ENCODE results near the gene QRFP.
A peak's percentile ranks its signal among the peaks of the same experiment; 100 is the strongest.

QRFP gene

DNA sequence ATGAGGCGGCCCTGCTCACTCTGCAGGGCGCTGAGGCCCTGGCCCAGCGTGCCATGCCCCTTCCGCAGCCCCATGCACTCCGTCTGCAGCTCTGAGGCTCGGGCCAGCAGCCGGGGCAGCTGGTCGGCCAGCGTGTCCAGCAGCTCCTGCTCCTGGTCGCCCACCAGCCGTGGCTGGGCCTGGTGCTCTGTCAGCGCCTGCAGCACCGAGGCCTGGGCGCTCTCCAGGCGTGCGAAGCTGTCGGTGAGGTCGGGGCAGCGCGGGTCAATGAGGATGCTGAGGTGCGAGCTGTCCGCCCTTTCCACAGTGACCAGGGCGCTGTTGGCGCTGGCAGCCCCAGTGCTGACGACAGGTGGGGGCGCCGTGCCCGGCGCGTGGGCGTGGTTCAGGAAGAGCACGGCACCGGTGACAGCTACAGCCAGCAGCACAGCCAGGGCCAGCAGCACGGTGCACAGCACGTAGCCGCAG, 33.0 kb upstream of the QRFP start:
- TF ChIP-seq POLR2A (IDR thresholded peaks at IDR 0.05; ENCODE audit: low read depth, low read length): no peak
- DNase-seq (ENCODE audit: insufficient read length, low spot score) (no peak), FAIRE-seq (no peak)

DNA sequence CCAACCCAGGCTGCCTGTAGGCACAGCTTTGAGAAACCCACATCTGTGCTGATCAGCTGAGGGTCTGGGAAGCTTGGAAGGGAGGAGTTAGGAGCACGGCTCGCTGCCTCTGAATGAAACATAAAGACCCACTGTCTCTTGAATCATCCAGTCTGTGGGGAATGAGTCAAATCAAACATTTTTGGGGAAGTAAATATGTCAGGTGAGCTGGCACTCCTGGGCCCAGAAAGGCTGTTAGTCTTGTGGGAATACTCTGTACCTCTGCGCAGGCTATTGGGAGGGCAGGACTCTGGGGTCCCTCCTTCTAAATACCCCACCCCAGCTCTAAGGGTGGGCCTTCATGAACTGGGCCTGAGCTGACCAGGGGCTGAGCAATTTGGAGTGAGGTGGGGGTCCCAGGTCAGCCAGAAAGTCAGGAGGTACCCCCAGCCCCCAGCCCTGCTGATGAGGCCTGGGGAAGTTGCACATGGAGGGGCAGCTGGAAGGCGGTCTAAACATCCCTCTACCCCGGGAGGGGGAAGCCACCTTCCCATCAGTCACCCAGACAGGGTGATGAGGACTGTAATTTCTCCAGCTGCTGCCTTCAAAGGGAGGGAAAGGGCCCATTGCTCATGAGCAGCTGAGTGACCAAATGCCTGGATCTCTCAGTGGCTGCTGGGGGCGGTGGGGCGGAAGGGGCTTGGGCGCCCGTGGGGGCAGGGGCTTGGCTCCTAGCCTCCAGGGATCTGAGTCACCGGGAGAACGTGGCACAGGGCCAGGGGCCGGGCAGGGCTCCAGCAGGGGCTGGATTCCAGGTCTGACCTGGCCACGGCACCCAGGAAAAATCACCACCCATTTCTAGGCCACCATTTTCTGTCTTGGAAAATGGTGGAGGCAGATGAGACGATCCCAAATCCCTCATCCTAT, 31.6 kb upstream of the QRFP start:
- DNase-seq (ENCODE audit: insufficient read length, low spot score) (peak; percentile 49), FAIRE-seq (no peak)
- TF ChIP-seq POLR2A (IDR thresholded peaks at IDR 0.05; ENCODE audit: low read depth, low read length): no peak

DNA sequence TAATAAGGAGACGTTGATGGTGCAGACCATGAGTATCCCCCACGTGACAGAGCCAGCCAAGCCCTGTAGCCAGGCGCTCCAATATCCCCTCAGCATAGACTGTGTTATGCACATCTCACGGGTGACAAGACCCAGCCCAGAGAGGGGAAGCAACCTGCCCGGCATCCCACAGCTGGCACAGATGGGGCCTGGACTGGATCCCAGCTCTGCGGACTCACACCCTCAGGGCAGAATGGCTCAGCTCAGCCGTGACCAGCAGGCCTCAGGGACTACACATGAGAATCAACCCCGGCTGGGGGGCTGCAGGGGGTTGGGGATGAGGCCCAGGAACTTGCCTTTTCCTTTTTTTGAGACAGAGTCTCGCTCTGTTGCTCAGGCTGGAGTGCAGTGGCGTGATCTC, 30.7 kb upstream of the QRFP start:
- TF ChIP-seq POLR2A (IDR thresholded peaks at IDR 0.05; ENCODE audit: low read depth, low read length): no peak
- FAIRE-seq (no peak), DNase-seq (ENCODE audit: insufficient read length, low spot score) (no peak)

DNA sequence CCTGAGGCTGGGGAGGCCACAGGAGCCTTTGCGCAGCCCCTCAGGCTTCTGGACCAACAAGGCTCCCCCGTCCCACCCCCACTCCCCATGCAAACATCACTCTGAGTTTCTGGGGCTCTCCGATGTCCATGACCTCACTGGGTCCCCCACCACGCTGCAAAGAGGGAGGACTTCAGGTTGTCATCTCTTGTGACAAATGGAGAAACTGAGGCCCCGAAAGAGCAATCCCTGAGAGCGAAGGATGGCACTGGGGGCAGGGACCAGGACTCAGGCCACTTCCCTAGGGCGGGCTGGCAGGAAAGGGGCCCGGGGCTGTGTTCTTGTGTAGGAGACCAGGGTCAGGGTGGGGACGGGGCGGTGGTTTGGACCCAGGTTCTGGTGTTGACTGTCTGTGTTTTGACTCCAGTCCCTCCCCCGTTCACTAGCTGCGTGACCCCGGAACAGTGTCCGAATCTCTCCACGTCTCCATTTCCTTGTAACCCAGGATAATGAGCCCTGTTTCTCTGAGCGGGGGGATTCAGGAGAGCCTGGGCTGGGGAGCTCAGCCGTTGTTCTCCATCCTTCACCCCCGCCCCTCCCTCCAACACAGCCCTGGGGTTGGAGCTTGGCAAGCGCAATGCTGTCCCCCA, 28.6 kb upstream of the QRFP start:
- no peak for DNase-seq (ENCODE audit: insufficient read length, low spot score)
- TF ChIP-seq POLR2A (IDR thresholded peaks at IDR 0.05; ENCODE audit: low read depth, low read length): no peak

DNA sequence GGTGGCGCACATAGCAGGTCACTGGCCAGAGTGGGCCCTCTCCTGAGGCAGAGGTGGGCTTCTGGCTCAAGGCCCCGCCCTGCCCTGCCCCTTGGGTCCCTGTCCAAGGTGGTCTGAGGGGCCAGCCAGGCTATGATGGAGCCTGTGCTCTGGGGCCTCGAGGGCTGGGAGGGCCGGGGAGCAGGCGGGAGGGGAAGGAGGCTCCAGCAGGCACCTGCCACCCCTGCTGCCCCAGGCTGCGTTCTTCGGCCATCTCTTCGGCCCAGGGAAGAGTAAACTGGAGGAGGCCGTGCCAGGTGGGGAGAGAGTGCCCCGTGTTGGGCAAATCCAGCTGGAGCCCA, 27.8 kb upstream of the QRFP start:
- no peak for DNase-seq (ENCODE audit: insufficient read length, low spot score)
- no peak for FAIRE-seq
- TF ChIP-seq POLR2A (IDR thresholded peaks at IDR 0.05; ENCODE audit: low read depth, low read length): no peak

More for the DNA sequence above, 28.6 kb upstream of the QRFP start:
- no peak for FAIRE-seq

DNA sequence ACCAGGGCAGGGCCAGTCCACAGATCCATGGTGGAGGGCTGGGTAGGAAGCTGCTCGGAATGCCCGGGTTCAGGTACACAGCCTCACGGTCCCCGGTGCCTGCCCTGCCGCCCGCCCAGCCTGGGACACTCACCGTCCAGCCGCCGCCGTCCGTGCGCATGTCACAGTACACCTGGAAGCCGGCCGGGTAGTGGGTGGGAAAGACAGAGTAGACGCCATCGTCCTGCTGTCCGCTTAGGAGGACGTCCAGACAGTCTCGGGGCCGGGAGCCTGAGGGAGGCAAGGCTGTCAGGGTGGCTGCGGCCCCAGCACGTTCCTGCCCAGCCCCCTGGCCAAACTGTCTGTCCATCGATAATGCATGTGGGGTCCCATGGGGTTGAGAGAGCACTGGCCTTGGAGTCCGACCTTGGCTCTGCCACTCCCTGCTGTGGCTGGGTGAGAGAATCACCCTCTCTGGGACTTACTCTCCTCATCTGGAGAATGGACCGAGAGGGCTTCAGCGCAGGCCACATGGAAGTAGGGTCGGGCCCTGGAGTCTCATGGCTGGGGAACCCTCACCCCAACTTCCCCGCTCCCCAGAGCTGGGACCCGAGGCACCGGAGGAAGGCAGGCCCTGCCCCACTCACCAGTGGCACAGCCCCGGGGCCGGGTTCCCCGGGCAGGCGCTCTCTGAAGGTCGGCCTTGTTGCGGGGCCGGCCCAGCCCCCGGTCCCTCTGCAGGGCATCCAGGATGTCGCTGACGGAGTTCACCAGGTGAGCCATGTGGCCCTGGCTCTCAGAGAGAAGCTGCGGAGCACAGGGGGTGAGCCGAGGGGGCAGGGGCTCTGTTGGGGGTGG, 27.2 kb upstream of the QRFP start:
- no peak for TF ChIP-seq POLR2A (IDR thresholded peaks at IDR 0.05; ENCODE audit: low read depth, low read length)
- DNase-seq (ENCODE audit: insufficient read length, low spot score) (no peak), FAIRE-seq (no peak)

DNA sequence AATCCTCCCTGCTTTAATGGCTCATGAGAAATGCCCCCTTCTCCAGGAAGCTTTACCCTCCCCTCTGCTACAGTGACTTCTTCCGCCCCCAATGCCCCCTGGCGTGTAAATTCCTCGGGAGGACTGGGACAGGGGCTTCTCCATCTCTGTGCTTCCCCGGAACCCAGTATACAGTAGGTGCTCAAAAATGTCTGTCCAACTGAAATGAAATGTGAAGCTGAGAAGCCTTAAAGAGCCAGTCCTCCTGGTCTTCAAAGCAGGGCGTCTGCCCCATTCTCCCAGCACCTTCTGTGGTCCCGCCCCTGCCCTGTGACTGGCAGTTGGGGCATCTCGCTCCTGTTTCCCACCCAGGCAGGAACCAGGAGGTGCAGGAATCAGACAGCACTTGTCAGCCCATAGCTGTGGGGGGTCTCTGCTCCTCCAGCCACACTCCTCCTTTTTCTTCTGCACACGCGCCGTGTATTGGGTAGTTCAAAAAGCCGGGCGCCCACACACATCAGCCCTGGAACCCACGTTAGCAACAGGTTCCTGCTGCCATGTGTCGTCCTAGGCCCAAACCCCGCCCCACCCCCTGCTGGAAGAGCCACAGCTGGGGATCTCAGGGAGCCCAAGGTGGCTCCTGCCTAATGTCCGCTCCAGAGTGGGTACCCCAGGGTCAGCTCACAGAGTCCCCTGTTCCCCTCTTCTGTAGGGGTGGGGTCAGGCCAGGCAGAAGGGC, 26.4 kb upstream of the QRFP start:
- FAIRE-seq (no peak), DNase-seq (ENCODE audit: insufficient read length, low spot score) (no peak)
- TF ChIP-seq POLR2A (IDR thresholded peaks at IDR 0.05; ENCODE audit: low read depth, low read length): no peak

DNA sequence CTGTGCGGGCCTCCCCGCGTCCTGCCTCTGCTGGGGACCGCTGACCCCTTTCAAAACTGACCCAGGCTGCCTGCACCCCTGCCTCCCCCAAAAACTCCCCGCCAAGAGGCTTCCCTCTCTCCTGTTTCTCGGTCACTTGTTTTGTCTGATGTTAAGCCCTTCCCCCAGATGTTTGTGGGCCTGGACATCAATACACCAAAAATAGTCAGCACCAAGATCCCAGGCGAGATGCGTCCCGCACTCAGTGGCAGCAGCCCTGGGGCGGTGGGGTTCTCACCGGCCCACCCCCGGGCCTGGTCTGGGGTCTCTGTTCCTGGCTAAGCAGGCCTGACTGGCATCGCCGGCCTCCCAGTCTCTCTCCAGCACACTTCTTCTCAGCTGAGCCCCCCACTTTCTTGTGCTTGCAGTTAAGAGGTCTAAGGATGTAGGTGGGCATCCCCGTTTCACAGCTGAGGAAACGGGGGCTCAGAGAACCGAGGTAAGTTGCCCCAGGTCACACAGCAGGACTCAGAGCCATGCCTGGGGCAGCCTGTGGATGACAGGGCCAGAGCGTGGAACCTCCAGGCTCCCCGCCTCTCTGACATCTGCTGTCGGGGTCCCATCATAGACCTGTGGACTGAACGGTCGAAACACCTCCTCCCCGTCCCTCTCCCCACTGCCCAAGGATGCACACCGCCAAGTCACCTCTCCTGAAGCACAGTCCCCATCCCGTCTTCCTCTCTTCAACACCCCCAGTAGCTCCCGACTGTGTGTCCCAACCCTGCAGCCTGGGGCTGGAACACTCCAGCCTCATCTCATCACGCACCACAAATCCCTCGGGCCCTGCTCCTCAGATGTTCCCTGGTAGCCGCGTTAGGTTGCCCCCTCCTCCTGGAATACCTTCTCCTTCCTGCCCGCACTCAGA, 25.6 kb upstream of the QRFP start:
- TF ChIP-seq POLR2A (IDR thresholded peaks at IDR 0.05; ENCODE audit: low read depth, low read length): no peak
- FAIRE-seq: no peak
- DNase-seq (ENCODE audit: insufficient read length, low spot score): no peak

DNA sequence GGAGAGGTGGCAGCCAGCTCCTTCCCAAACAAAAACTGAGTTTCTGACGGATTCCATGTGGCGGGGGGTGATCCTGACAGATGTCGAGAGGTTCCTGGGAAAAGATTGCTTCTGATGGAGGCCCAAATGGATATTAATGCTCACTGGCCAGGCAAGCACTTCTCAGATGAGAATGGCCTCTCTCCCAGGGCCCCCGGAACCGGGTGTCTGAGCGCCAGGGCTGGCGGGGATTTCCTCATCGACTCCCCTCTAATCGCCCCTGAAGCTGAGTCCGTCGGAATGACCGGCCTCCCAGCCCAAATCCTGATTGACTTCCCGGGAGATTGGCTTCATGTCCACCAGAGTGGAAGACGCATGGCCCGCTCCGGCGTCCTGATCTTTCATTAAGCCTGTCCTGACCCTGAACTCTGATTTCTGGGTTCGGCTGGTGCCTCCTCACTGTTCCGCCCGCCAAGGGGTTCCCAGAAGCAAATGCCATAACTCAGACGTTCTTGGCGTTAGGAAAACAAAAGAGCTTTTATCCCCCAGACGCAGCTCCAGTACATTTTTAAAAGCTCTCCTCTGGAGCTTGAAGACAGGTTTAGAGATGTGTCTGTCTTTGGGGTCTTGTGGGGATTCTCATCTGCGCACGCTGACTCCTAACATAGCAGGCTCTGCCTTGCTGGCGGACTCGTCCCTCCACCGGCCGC, 24.8 kb upstream of the QRFP start:
- FAIRE-seq: no peak
- no peak for DNase-seq (ENCODE audit: insufficient read length, low spot score)
- no peak for TF ChIP-seq POLR2A (IDR thresholded peaks at IDR 0.05; ENCODE audit: low read depth, low read length)

DNA sequence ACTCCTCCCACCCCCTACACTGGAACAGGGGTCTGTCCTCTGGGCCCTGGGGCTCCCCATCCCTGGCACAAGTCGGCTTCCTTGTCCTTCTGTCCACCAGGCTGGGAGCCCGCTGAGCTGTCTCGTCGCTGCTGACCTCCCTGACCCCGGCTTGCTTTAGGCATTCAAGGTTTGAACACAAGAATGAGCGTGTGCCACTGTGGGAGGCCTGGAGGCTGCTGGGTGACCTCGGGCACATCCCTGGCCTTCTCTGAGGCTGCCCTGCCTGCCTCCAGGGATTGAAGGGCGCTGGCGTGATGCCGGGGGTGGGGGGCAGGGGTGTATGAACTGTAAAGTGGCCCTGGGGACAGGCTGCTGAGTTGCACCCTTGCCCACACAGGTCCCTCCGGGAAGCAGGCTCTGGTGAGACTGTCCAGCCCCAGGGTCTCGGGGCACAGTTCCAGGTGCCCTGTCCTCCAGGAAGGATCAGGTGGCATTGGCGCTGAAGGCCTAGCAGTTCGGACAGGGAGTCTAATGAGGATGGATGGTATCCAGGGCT, 24.2 kb upstream of the QRFP start:
- DNase-seq (ENCODE audit: insufficient read length, low spot score) (no peak), FAIRE-seq (no peak)
- TF ChIP-seq POLR2A (IDR thresholded peaks at IDR 0.05; ENCODE audit: low read depth, low read length): no peak

DNA sequence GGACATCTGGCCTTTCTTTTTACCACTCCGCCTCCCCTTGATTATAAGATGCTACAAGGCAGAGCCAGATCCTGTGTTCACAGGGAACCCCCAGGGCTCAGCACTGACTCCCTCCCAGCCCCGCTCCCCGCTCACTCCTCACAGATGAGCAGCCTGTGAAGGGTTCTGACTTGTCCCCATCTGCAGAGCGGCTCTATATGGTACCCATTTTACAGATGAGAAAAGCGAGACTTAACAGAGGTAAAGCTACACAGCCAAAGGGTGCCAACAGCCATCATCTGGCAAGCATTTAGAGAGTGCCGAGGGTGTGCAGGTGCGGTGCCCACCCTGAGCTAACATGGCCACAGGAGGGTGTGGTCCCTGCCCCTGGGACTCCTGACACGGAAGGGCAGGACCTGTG, 23.6 kb upstream of the QRFP start:
- DNase-seq (ENCODE audit: insufficient read length, low spot score) (no peak), FAIRE-seq (no peak)
- no peak for TF ChIP-seq POLR2A (IDR thresholded peaks at IDR 0.05; ENCODE audit: low read depth, low read length)

All from H54 (cell line).